Neural progenitor cell (in vitro differentiated cells): Measurements from ENCODE around the gene GRP. TPM values are rescaled to one million over a fixed set of nuclear protein-coding genes. Genes with fewer than 3 reads are reported as not detected.

Source experiments
- DNase-seq: peaks from one replicate; pipeline ENCODE4 v3.0.0-alpha.2; 2016; ENCODE audit warnings: low spot score
- H2AFZ ChIP-seq: fragments of 200-600 bp; sonication (generic); replicated peaks from 2 replicates; pipeline ENCODE4 v1.6.1; 2016; ENCODE audit warnings: antibody characterized with exemption
- H3F3A ChIP-seq: fragments of 200-600 bp; sonication (generic); 2 replicates; pipeline ENCODE4 v1.6.1; 2016; ENCODE audit warnings: antibody characterized with exemption, low read depth
- H3K27ac ChIP-seq: fragments of 200-600 bp; sonication (generic); 2 replicates; pipeline ENCODE4 v1.5.1; 2016; ENCODE audit warnings: mild to moderate bottlenecking
- H3K27me3 ChIP-seq: fragments of 200-600 bp; sonication (generic); 2 replicates; pipeline ENCODE4 v1.6.1; 2016; ENCODE audit warnings: mild to moderate bottlenecking, moderate library complexity
- H3K36me3 ChIP-seq: fragments of 200-600 bp; sonication (generic); 2 replicates; pipeline ENCODE4 v1.5.1; 2016
- H3K4me1 ChIP-seq: fragments of 200-600 bp; sonication (generic); 2 replicates; pipeline ENCODE4 v1.6.1; 2016; ENCODE audit warnings: mixed run types
- H3K4me2 ChIP-seq: fragments of 200-600 bp; sonication (generic); 2 replicates; pipeline ENCODE4 v1.6.1; 2016
- H3K4me3 ChIP-seq: fragments of 200-600 bp; sonication (generic); 2 replicates; pipeline ENCODE4 v1.5.1; 2016
- H3K79me2 ChIP-seq: fragments of 200-600 bp; sonication (generic); 2 replicates; pipeline ENCODE4 v1.6.1; 2016; ENCODE audit warnings: low read depth
- H3K9ac ChIP-seq: fragments of 200-600 bp; sonication (generic); 2 replicates; pipeline ENCODE4 v1.6.1; 2016
- H3K9me3 ChIP-seq: fragments of 200-600 bp; sonication (generic); 2 replicates; pipeline ENCODE4 v1.5.1; 2016; ENCODE audit warnings: low read depth
- H4K20me1 ChIP-seq: fragments of 200-600 bp; sonication (generic); 2 replicates; pipeline ENCODE4 v1.6.1; 2016; ENCODE audit warnings: low read depth
- H3K27ac Mint-ChIP-seq: 3 replicates; pipeline ENCODE4 v1.8.0; 2021; ENCODE audit warnings: mixed read lengths
- H3K27me3 Mint-ChIP-seq: 2 replicates; pipeline ENCODE4 v1.8.0; 2022; ENCODE audit warnings: low read depth, mild to moderate bottlenecking, inconsistent platforms, moderate library complexity, mixed read lengths; ENCODE audit not compliant: insufficient read depth
- H3K36me3 Mint-ChIP-seq: 3 replicates; pipeline ENCODE4 v1.8.0; 2021; ENCODE audit warnings: mixed read lengths
- H3K4me1 Mint-ChIP-seq: 3 replicates; pipeline ENCODE4 v1.8.0; 2021; ENCODE audit warnings: mixed read lengths
- H3K4me3 Mint-ChIP-seq: 3 replicates; pipeline ENCODE4 v1.8.0; 2021; ENCODE audit warnings: mild to moderate bottlenecking, moderate library complexity, mixed read lengths
- H3K9me3 Mint-ChIP-seq: 3 replicates; pipeline ENCODE4 v1.8.0; 2020; ENCODE audit warnings: mixed read lengths
- CTCF ChIP-seq: fragments of 200-600 bp; sonication (generic); IDR thresholded peaks from 2 replicates; pipeline ENCODE4 v1.5.1; 2017; ENCODE audit warnings: antibody characterized with exemption, mild to moderate bottlenecking
- EZH2 ChIP-seq: fragments of 200-600 bp; sonication (generic); IDR thresholded peaks from 2 replicates; pipeline ENCODE4 v1.6.1; 2017; ENCODE audit warnings: antibody characterized with exemption, mild to moderate bottlenecking, moderate library complexity
- EZH2phosphoT487 ChIP-seq: fragments of 200-600 bp; sonication (generic); IDR thresholded peaks from 2 replicates; pipeline ENCODE4 v1.6.1; 2017; ENCODE audit warnings: antibody characterized with exemption
- total RNA-seq: library from RNA; depleted of rRNA; stranded (reverse); fragments of >200 nt; gene quantifications from 2 replicates; pipeline ENCODE4 v1.2.3, GENCODE V29; 2015; ENCODE audit warnings: low replicate concordance

Gene GRP
- total RNA-seq, 1 donor from 2014 or later, result not detected

DNA sequence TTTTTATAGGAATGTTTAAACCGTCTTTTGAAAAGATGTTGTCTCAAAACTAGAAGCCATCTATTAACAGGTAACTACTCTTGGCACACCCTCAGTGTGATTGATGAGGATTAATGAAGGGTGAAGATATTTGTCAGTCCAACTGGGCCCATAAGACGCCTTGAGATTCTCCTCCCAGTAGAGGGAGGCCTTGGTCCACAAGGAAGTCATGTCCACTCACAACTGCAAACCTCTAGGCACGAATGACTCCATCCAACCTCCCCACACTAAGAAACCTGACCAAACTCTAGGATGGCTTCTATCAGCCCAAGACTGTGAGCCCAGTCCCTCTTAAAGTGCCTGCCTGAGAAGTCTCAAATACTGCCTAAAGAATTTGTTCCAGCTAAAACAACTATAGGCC lies 19.2 kb upstream of the GRP start:
- Histone ChIP-seq H4K20me1 (no peaks in the 10 kb centered on the region), H2AFZ (peak overlapping the region; percentile 20), H3K36me3 (no peaks in the 10 kb centered on the region), H3K4me1 (no peaks in the 10 kb centered on the region), H3K27me3 (no peaks in the 10 kb centered on the region), H3K27ac (no peak overlapping the region), H3K9ac (no peak overlapping the region), H3K4me3 (no peak overlapping the region), H3K9me3 (no peaks in the 10 kb centered on the region), H3K4me2 (no peak overlapping the region), H3F3A (no peaks in the 10 kb centered on the region), H3K79me2 (no peaks in the 10 kb centered on the region)
- Mint-ChIP-seq H3K4me1 (no peaks in the 10 kb centered on the region), H3K27ac (no peak overlapping the region), H3K27me3 (peaks cover 12% of the 10 kb centered on the region), H3K36me3 (no peaks in the 10 kb centered on the region), H3K4me3 (no peak overlapping the region), H3K9me3 (no peaks in the 10 kb centered on the region)
- TF ChIP-seq EZH2 (no peak), CTCF (peak; percentile 17)
- no peak for DNase-seq

- no peaks in the 10 kb centered on the region for H3K9me3 Mint-ChIP-seq
- H3K9me3 ChIP-seq, result no peaks in the 10 kb centered on the region
- no peak overlapping the region for H3K4me3 Mint-ChIP-seq
- TF ChIP-seq EZH2phosphoT487 (no peak), EZH2 (no peak), CTCF (no peak)
- no peak overlapping the region for H3K4me3 ChIP-seq
- H3K4me1 ChIP-seq, result no peaks in the 10 kb centered on the region
- H2AFZ ChIP-seq, result no peak overlapping the region
- no peak for DNase-seq
- H3K27ac ChIP-seq, result no peak overlapping the region
- no peak overlapping the region for H3K4me2 ChIP-seq
- no peaks in the 10 kb centered on the region for H4K20me1 ChIP-seq
- H3F3A ChIP-seq, result no peaks in the 10 kb centered on the region
- no peak overlapping the region for H3K27ac Mint-ChIP-seq
- H3K9ac ChIP-seq, result no peak overlapping the region
- H3K79me2 ChIP-seq, result no peaks in the 10 kb centered on the region
- no peaks in the 10 kb centered on the region for H3K27me3 ChIP-seq
- no peaks in the 10 kb centered on the region for H3K36me3 Mint-ChIP-seq
- H3K4me1 Mint-ChIP-seq, result no peaks in the 10 kb centered on the region
- H3K36me3 ChIP-seq, result no peaks in the 10 kb centered on the region
- peaks cover 8% of the 10 kb centered on the region for H3K27me3 Mint-ChIP-seq
Observed at GRCh38 chr18:59202258-59202820, 17.6 kb upstream of the GRP start.

DNA sequence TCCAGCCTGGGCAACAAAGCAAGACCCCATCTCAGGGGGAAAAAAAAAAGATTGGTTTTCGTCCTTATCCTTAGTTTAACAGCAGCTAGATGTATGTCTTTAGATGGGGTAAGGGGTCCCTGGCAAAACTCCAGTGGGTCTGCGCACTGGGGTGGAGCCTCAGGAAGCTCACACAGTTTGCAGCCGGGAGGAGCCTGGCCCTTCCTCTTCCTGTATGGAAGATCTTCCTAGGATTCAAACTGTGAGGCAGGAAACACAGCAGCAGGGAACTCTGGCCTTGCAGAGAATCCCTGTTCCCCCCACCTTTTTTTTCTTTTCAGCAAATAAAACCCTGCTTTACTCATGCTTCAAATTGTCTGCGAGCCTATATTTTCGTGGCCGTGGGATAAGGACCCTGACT lies 12.5 kb upstream of the GRP start:
- Histone ChIP-seq H3K36me3 (no peaks in the 10 kb centered on the region), H3K4me2 (no peak overlapping the region), H3K9me3 (no peaks in the 10 kb centered on the region), H4K20me1 (no peaks in the 10 kb centered on the region), H3K4me1 (no peaks in the 10 kb centered on the region), H2AFZ (no peak overlapping the region), H3K27me3 (no peaks in the 10 kb centered on the region), H3F3A (no peaks in the 10 kb centered on the region), H3K4me3 (no peak overlapping the region), H3K9ac (no peak overlapping the region), H3K27ac (no peak overlapping the region), H3K79me2 (no peaks in the 10 kb centered on the region)
- DNase-seq, result no peak
- TF ChIP-seq CTCF (no peak), EZH2 (no peak), EZH2phosphoT487 (no peak)
- H3K4me3 Mint-ChIP-seq, result no peak overlapping the region
- no peaks in the 10 kb centered on the region for H3K4me1 Mint-ChIP-seq
- H3K9me3 Mint-ChIP-seq, result no peaks in the 10 kb centered on the region
- no peak overlapping the region for H3K27ac Mint-ChIP-seq
- H3K36me3 Mint-ChIP-seq, result no peaks in the 10 kb centered on the region
- peaks cover 2% of the 10 kb centered on the region for H3K27me3 Mint-ChIP-seq
